Stomach (tissue), 9 donors: ENCODE results near the gene NLGN1. TPM values are rescaled to one million over a fixed set of nuclear protein-coding genes. Genes with fewer than 3 reads are reported as not detected.

Source experiments
- DNase-seq, 2 donors: peaks; one replicate each; pipeline versions ENCODE4 v3.0.0 to v3.0.0-alpha.2; 2013 to 2019
- H3K27ac ChIP-seq, 5 donors: fragments of 200-600 bp in 4 of 5; sonication (generic) in 4 of 5; one replicate each; pipeline ENCODE4 v1.5.1; 2013 to 2019; ENCODE audit warnings: mild to moderate bottlenecking in 1 of 5, moderate library complexity in 1 of 5
- H3K27me3 ChIP-seq, 3 donors: fragments of 200-600 bp; sonication (generic); one replicate each; pipeline ENCODE4 v1.5.1; 2017 to 2019; ENCODE audit warnings: mixed run types in 1 of 3
- H3K36me3 ChIP-seq, 4 donors: fragments of 200-600 bp; sonication (generic); 1 replicate in 3 of 4; 2 replicates in 1 of 4; pipeline ENCODE4 v1.5.1; 2016 to 2019
- H3K4me1 ChIP-seq, 4 donors: fragments of 200-600 bp; sonication (generic); one replicate each; pipeline ENCODE4 v1.5.1; 2016 to 2019
- H3K4me3 ChIP-seq, 4 donors: fragments of 200-600 bp; sonication (generic) in 3 of 4; one replicate each; pipeline ENCODE4 v1.5.1; 2016 to 2019; ENCODE audit warnings: mild to moderate bottlenecking in 1 of 4
- H3K9me3 ChIP-seq, 4 donors: fragments of 200-600 bp; sonication (generic); one replicate each; pipeline ENCODE4 v1.5.1; 2016 to 2019
- CTCF ChIP-seq, 7 experiments: fragments of 450-650 bp in 4 of 7; fragments of 200-600 bp in 3 of 7; sonication (generic) in 3 of 7; IDR thresholded peaks; one replicate each; pipeline ENCODE4 v1.5.1; 2016 to 2019; ENCODE audit warnings: antibody characterized with exemption in 7 of 7, control low read depth in 2 of 7, mild to moderate bottlenecking in 1 of 7
- EP300 ChIP-seq: sonication (generic); formaldehyde crosslinking; IDR thresholded peaks from one replicate; pipeline ENCODE4 v1.6.1; 2017; ENCODE audit warnings: antibody characterized with exemption
- POLR2A ChIP-seq, 4 donors: fragments of 450-650 bp; IDR thresholded peaks; one replicate each; pipeline ENCODE4 v1.6.1; 2016; ENCODE audit warnings: antibody characterized with exemption in 4 of 4, control low read depth in 2 of 4, mild to moderate bottlenecking in 1 of 4, moderate library complexity in 1 of 4
- POLR2AphosphoS5 ChIP-seq, 3 donors: sonication (generic); formaldehyde crosslinking; IDR thresholded peaks; one replicate each; pipeline ENCODE4 v1.6.1; 2016; ENCODE audit warnings: antibody characterized with exemption in 3 of 3
- WGBS, 5 donors: extraction: QIAGEN DNeasy Blood & Tissue Kit in 3 of 5; methylation state at CpG; one replicate each; pipeline versions ENCODE4 v1.1.5 to v1.1.7; 2013 to 2018; 5-methylcytosine and 5-hydroxymethylcytosine counted together
- intact Hi-C: fragments of 100-400 bp; cut with DNase I; formaldehyde crosslinking; loops from one replicate; pipeline ENCODE4 v1.15.1; 2023; ENCODE audit warnings: low total_unique reads
- polyA plus RNA-seq, 3 donors: library from polyadenylated mRNA; stranded (reverse); fragments of 200-250 nt; gene quantifications; one replicate each; pipeline ENCODE4 v1.2.3, GENCODE V29; 2013
- total RNA-seq, 5 donors: library from RNA; depleted of rRNA; stranded (reverse); fragments of >200 nt; gene quantifications; one replicate each; pipeline versions ENCODE4 v1.1.0 to v1.2.3, GENCODE V29; 2014 to 2016
- donor health status: healthy with polysubstance abuse.
- donor health status: Bipolar disorder and iron deficiency.
- donor health status: healthy.

Gene NLGN1
- total and polyA plus RNA-seq, 8 donors = 0.15 to 45.2 (median 4.8) TPM; not detected in 1

- TF ChIP-seq POLR2A (IDR thresholded peaks at IDR 0.05) (no peak), POLR2AphosphoS5 (IDR thresholded peaks at IDR 0.05) (no peak), CTCF (IDR thresholded peaks at IDR 0.05) (no peak), EP300 (no peak)
- H3K27me3 ChIP-seq = no peaks in the 10 kb centered on the region
- intact Hi-C loops = no loop called here
- no peaks in the 10 kb centered on the region for H3K4me1 ChIP-seq
- H3K9me3 ChIP-seq = no peaks in the 10 kb centered on the region
- no peak overlapping the region for H3K4me3 ChIP-seq
- 75 to 93% (median 83%) methylated on average over 1 of the region's 1 CpG for WGBS, 5 donors
- H3K36me3 ChIP-seq = no peaks in the 10 kb centered on the region
- no peak for DNase-seq
- no peak overlapping the region for H3K27ac ChIP-seq
These were observed 67.6 kb downstream of the NLGN1 start for GRCh38 chr3:173465112-173465511.

- no peak overlapping the region for H3K27ac ChIP-seq
- no peaks in the 10 kb centered on the region for H3K27me3 ChIP-seq
- H3K36me3 ChIP-seq = no peaks in the 10 kb centered on the region
- H3K4me1 ChIP-seq = no peaks in the 10 kb centered on the region
- TF ChIP-seq POLR2A (IDR thresholded peaks at IDR 0.05) (no peak), POLR2AphosphoS5 (IDR thresholded peaks at IDR 0.05) (no peak), EP300 (no peak)
- 75 to 82% (median 79%) methylated on average over 4 of the region's 4 CpGs for WGBS, 5 donors
- intact Hi-C loops = no loop called here
- DNase-seq = no peak
- no peak overlapping the region for H3K4me3 ChIP-seq
- H3K9me3 ChIP-seq = no peaks in the 10 kb centered on the region
These were observed 68.5 kb downstream of the NLGN1 start for GRCh38 chr3:173465898-173466678.

GRCh38 chr3:173467501-173467900 is 70.0 kb downstream of the NLGN1 start:
- H3K4me3 ChIP-seq = no peak overlapping the region
- H3K27ac ChIP-seq = no peak overlapping the region
- H3K9me3 ChIP-seq = no peaks in the 10 kb centered on the region
- H3K4me1 ChIP-seq = no peaks in the 10 kb centered on the region
- intact Hi-C loops = no loop called here
- no peaks in the 10 kb centered on the region for H3K36me3 ChIP-seq
- no peak for DNase-seq
- H3K27me3 ChIP-seq = no peaks in the 10 kb centered on the region
- TF ChIP-seq POLR2AphosphoS5 (IDR thresholded peaks at IDR 0.05) (no peak), POLR2A (IDR thresholded peaks at IDR 0.05) (no peak), EP300 (no peak), CTCF (IDR thresholded peaks at IDR 0.05) (no peak)

GRCh38 chr3:173473237-173473636 is 75.7 kb downstream of the NLGN1 start:
- Histone ChIP-seq H3K36me3 (no peaks in the 10 kb centered on the region), H3K27me3 (no peaks in the 10 kb centered on the region), H3K4me1 (no peaks in the 10 kb centered on the region), H3K27ac (no peak overlapping the region), H3K4me3 (no peak overlapping the region), H3K9me3 (no peaks in the 10 kb centered on the region)
- intact Hi-C loops = no loop called here
- TF ChIP-seq POLR2AphosphoS5 (IDR thresholded peaks at IDR 0.05) = no peak
- TF ChIP-seq EP300 = no peak
- no peak for TF ChIP-seq CTCF (IDR thresholded peaks at IDR 0.05)
- no peak for TF ChIP-seq POLR2A (IDR thresholded peaks at IDR 0.05)
- 49 to 82% (median 70%) methylated on average over 1 of the region's 1 CpG for WGBS, 5 donors
- no peak for DNase-seq

- no peak for DNase-seq
- no peaks in the 10 kb centered on the region for H3K9me3 ChIP-seq
- no peak overlapping the region for H3K4me3 ChIP-seq
- intact Hi-C loops = no loop called here
- no peaks in the 10 kb centered on the region for H3K4me1 ChIP-seq
- WGBS, 5 donors = 75 to 90% (median 87%) methylated on average over 2 of the region's 2 CpGs
- no peak for TF ChIP-seq POLR2AphosphoS5 (IDR thresholded peaks at IDR 0.05)
- no peaks in the 10 kb centered on the region for H3K36me3 ChIP-seq
- no peaks in the 10 kb centered on the region for H3K27me3 ChIP-seq
- no peak overlapping the region for H3K27ac ChIP-seq
These were observed 81.8 kb downstream of the NLGN1 start for GRCh38 chr3:173479301-173479700.
